Measurements from ENCODE around the gene KLK14.

Gene KLK14

DNA sequence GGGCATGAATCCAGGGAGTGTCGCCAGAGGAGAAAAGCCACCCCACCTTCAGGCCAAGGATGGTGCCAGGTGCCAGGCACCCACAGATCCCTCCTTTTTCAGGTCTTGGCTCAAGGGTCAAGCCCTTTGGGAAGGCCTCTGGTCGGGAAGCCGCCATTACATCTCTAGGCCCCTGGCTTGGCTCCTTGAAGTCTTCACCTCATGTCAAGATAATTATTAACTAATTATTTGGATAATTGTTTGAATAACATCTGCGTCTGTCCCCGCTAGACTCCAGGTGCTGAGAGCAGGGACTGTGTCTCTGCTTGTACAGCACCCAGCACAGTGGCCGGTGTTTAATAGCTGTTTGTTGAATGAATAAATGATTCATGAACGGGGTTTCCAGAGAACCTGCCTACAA lies 19.0 kb downstream of the KLK14 start:
- TF ChIP-seq CTCF (conservative IDR thresholded peaks at IDR 0.05), result no peak

DNA sequence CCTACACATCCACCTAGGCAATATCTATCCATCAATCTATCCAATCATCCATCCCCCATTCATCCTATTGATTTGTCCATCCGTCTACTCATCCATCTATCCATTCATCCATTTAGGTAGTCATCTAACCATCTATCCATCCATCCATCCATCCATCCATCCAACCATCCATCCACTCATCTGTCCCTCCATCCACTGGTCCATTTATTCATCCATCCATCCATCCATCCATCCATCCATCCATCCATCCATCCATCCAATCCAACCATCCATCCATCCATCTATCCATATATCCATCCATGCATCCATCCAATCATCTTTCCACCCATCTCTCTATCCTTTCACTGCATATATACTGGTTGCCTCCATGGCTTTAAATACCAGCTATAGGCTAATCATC lies 21.7 kb downstream of the KLK14 start:
- no peak for TF ChIP-seq CTCF (conservative IDR thresholded peaks at IDR 0.05)
- H3K27ac ChIP-seq, result no peak overlapping the region

More for the DNA sequence above, 19.0 kb downstream of the KLK14 start:
- H3K27ac ChIP-seq, result no peak overlapping the region

- no peak overlapping the region for H3K27ac ChIP-seq
- TF ChIP-seq CTCF (conservative IDR thresholded peaks at IDR 0.05), result no peak
Measured at GRCh38 chr19:51060336-51060735, 22.4 kb downstream of the KLK14 start.

DNA sequence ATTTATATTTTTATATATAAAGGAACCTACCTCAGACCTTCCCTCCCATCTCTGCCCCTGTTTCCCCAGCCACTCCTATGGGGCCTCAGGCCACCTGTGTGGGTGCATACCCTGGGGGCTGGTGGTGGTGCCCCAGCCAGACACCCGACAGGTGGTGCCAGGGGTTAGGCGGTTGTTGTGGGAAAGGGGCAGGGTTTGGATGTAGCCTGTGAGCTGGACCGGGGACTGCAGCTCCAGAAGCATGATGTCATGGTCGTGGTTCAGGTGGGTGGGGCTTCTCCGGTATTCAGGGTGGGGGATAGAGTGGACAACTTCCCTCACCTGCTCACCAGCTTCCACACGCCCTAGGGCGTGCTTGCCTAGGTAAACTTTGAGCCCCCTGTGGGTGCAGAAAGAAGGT lies 23.0 kb downstream of the KLK14 start:
- no peak overlapping the region for H3K27ac ChIP-seq
- no peak for TF ChIP-seq CTCF (conservative IDR thresholded peaks at IDR 0.05)

DNA sequence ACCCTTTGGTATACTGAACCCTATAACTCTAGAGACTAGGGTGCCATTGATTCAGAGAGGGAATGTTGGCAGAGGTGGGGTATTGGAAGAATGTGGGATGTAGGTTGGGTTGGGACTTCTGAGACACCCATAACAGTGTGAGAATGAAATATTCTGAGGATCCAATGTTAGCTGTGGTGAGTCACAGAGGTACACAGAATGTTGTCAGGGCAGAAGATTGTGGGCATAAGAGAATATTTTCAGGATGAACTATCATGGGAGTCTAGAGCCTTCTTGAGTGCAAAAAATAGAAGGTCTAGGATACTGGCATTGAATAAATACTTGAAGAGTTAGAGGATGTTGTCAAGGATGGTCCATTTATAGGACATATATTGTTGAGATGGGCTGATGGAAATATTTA lies 26.8 kb downstream of the KLK14 start:
- no peak overlapping the region for H3K27ac ChIP-seq
- no peak for TF ChIP-seq CTCF (conservative IDR thresholded peaks at IDR 0.05)

DNA sequence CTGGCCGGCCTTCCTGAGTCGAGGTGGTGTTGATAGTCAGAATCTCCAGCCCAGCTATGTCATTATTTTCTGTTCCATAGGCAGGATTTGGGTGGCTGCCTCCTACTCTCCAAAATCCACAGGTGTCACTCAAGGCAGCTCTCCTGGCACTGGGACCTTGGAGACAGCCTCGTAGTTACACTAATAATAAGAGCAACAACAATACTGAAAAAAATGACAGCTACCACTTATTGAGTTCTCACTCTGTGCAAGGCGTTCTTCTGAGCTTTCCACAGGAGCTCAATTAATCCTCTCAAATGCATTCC lies 35.7 kb downstream of the KLK14 start:
- TF ChIP-seq CTCF (conservative IDR thresholded peaks at IDR 0.05), result no peak
- no peak overlapping the region for H3K27ac ChIP-seq

DNA sequence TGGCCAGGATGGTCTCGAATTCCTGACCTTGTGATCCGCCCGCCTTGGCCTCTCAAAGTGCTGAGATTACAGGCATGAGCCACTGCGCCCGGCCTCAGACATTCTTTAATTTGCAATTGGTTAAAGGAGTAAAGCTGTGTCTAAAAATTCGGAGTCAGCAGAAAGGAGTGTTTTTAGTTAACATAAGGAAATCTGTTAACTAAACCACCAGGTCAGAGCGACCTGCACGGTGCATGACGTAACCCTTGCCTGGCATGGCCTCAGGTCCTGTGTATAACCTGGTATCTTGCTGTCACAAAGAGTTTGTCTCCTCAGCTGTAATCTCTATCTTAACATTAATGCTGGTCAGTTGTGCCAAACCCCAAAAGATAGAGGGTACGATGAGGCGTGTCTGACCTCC lies 38.4 kb downstream of the KLK14 start:
- H3K27ac ChIP-seq, result no peak overlapping the region
- no peak for TF ChIP-seq CTCF (conservative IDR thresholded peaks at IDR 0.05)

DNA sequence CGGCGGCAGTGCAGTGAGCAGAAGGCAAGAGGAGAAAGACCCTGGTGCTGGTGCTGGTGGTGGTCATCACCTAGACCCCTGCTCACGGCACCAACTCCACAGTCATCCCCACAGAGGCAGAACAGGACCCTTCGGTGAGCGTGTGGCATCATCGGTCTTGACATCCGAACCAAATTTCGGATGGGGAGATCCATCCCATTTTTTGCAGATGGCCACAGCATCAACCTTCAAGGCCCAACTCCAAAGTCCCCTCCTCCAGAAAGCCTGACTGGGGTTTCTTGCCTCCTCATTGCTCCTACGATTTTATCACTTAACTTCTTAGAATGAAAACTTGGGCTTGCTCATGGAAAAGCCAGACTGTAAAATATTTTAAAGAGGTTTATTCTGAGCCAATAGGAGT lies 39.2 kb downstream of the KLK14 start:
- no peak overlapping the region for H3K27ac ChIP-seq
- TF ChIP-seq CTCF (conservative IDR thresholded peaks at IDR 0.05), result no peak

Measured in VCaP (cell line).